22Rv1 (cell line): ENCODE measurements around the gene LAMA3.

Experiments used
- H3K27ac ChIP-seq: fragments of 450-650 bp; 2 replicates; pipeline ENCODE4 v1.5.1; 2017
- ZFX ChIP-seq: fragments of 450-650 bp; IDR thresholded peaks from 2 replicates; pipeline ENCODE4 v1.6.1; 2017; ENCODE audit warnings: antibody characterized with exemption, borderline replicate concordance
- TF ChIP-seq, protein P1 (sequence below): fragments of 450-650 bp; IDR thresholded peaks from 2 replicates; pipeline ENCODE4 v1.5.1; 2017; ENCODE audit warnings: mild to moderate bottlenecking

Gene LAMA3

DNA sequence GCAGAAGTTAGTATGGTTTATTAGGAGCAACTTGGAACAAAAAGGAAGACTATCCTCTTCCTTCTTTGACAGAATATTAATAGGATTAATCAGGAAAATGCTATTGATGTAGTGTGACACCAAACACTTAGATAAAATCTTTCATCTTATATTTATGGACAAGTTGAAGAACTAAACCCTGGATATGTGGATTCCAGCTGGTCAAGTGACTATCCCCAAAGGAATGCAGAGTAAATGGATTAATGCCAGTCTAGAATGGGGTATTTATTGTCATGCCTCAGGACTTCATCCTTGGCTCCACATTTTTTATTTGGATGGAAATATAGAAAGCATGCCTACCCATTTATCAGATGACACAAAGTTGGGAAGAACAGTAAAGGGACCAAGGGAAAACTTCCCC is 201.3 kb downstream of the LAMA3 start:
- TF ChIP-seq, protein P1, sequence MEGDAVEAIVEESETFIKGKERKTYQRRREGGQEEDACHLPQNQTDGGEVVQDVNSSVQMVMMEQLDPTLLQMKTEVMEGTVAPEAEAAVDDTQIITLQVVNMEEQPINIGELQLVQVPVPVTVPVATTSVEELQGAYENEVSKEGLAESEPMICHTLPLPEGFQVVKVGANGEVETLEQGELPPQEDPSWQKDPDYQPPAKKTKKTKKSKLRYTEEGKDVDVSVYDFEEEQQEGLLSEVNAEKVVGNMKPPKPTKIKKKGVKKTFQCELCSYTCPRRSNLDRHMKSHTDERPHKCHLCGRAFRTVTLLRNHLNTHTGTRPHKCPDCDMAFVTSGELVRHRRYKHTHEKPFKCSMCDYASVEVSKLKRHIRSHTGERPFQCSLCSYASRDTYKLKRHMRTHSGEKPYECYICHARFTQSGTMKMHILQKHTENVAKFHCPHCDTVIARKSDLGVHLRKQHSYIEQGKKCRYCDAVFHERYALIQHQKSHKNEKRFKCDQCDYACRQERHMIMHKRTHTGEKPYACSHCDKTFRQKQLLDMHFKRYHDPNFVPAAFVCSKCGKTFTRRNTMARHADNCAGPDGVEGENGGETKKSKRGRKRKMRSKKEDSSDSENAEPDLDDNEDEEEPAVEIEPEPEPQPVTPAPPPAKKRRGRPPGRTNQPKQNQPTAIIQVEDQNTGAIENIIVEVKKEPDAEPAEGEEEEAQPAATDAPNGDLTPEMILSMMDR: no peak
- TF ChIP-seq ZFX: no peak
- no peak overlapping the region for H3K27ac ChIP-seq

DNA sequence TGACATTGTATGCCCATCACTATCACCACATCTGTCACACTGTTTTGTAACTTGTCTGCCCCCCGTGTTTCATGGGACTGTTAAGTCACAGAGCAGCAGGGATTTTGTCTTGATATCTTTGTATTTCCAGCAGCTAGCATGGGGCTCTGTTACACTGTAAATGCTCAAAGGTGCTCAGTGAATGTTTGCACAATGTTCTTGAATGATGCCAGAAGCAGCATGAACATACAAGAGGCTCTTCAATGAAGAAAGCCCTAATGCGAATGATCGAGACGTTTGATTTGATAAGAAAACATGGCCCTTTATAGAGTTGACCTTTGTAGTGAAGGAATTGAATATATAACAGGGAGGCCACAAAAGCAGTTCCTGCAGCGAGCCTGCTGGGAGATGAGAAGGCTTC is 204.4 kb downstream of the LAMA3 start:
- H3K27ac ChIP-seq: no peak overlapping the region
- TF ChIP-seq, protein P1: no peak
- no peak for TF ChIP-seq ZFX

DNA sequence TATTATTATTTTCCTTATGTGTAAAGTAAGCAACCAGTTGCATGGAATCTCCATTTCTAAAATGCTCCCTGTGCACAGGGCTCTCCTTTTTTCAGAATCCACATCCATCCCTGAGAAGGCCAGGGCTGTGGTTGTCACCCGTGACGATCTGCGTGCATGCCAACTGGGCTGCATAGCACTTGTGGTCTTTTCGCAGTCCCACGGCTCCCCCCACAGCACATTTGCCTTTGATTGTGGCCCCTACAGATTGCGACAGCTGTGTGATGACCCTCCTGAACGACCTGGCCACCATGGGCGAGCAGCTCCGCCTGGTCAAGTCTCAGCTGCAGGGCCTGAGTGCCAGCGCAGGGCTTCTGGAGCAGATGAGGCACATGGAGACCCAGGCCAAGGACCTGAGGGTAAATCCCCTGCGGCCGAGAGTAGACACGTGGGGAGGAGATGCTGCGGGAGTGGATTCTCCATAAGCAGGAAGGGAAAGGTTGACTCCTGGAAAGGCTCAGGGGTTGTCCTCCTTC is 205.5 kb downstream of the LAMA3 start:
- no peak overlapping the region for H3K27ac ChIP-seq
- no peak for TF ChIP-seq ZFX
- TF ChIP-seq, protein P1: no peak

DNA sequence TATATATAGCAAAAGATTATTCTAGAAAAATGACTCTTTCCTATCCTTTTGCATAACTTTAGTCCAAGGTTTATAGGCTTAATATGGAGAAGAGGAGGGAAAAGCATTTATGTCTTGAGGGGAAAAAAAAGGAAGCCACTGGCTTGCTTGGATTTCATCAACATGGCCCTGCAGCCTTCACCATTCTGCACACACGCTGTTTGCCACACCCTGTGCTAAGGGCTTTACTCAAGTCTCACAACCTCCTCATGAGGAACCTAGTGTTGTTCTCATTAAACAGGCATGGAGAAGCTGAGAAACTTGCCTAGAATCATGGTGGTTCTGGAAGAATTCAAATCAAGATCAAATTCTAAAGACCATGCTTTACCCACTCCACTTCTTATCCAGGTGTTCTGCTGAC is 208.0 kb downstream of the LAMA3 start:
- TF ChIP-seq ZFX: no peak
- TF ChIP-seq, protein P1: no peak
- no peak overlapping the region for H3K27ac ChIP-seq

DNA sequence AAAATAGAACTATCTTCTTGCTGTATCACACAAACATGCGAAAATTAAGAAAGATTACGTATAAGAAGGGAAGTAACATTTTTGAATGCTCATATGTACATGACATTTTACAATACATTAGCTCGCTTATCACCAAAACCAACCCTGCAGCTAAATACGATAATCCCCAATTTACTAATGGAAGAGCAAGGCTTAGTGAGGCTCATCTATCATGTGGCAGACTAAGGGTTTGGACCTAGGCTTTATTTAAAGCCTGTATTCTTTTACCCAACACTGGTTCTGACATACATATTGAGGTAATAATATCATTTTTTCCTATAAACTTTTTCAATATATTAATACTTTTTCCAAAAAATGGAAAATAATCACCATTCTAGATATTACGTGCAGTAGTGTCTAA is 208.5 kb downstream of the LAMA3 start:
- TF ChIP-seq, protein P1: no peak
- no peak for TF ChIP-seq ZFX
- H3K27ac ChIP-seq: no peak overlapping the region

DNA sequence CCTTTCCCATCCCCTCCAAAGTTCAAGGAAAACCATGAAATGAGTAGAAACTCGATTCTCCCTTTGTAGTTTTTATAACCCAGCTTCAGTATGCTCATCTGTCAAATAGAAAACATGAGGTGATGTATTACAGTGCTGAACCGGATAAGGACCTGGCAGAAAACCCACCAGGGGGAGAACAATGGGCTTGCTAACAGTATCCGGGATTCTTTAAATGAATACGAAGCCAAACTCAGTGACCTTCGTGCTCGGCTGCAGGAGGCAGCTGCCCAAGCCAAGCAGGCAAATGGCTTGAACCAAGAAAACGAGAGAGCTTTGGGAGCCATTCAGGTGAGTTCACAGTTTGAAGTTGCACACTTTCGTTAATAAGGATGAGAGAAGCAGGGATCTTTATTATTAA is 211.7 kb downstream of the LAMA3 start:
- no peak for TF ChIP-seq ZFX
- TF ChIP-seq, protein P1: no peak
- no peak overlapping the region for H3K27ac ChIP-seq

DNA sequence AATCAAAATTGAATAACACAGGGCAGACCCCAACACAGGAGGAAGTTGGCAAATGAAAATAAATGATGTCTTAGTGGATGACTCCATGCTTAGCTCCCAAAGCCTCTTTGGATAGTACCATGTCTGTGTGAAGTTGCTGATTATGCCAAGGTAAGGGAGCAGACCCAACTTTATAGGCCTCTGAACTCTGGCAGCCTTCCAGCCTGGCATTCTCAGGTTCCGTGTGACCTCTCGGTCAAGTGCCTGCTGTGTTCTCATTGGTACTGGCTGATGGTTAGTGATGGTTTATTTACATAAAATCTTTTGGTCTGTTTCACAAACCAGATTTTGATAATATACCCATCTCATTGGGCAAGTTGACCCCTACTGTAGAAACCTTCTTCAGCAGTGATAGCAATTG is 213.1 kb downstream of the LAMA3 start:
- TF ChIP-seq, protein P1: no peak
- TF ChIP-seq ZFX: no peak
- no peak overlapping the region for H3K27ac ChIP-seq
